Cardiac muscle cell (in vitro differentiated cells and primary cell): ENCODE data around the gene SV2C. TPM values are rescaled to one million over a fixed set of nuclear protein-coding genes. Genes with fewer than 3 reads are reported as not detected.
A peak's percentile ranks its signal among the peaks of the same experiment; 100 is the strongest.

Experiments used
- DNase-seq, 2 donors: peaks; one replicate each; pipeline versions ENCODE4 v3.0.0 to v3.0.0-alpha.2; 2010 to 2017; ENCODE audit warnings: low read depth in 1 of 2, low spot score in 1 of 2
- H3K27ac ChIP-seq: fragments of 200-600 bp; sonication (generic); 2 replicates; pipeline ENCODE4 v1.5.1; 2016
- H3K27me3 ChIP-seq: fragments of 200-600 bp; sonication (generic); 2 replicates; pipeline ENCODE4 v1.6.0; 2016; ENCODE audit warnings: control low read depth
- H3K36me3 ChIP-seq: fragments of 200-600 bp; sonication (generic); 2 replicates; pipeline ENCODE4 v1.5.1; 2016; ENCODE audit warnings: control low read depth
- H3K4me1 ChIP-seq: fragments of 200-600 bp; sonication (generic); 2 replicates; pipeline ENCODE4 v1.8.1; 2017; ENCODE audit warnings: low read depth, mild to moderate bottlenecking, mixed run types
- H3K4me3 ChIP-seq: fragments of 200-600 bp; sonication (generic); 2 replicates; pipeline ENCODE4 v1.5.1; 2016; ENCODE audit warnings: mild to moderate bottlenecking
- H3K9me3 ChIP-seq: fragments of 200-600 bp; sonication (generic); 2 replicates; pipeline ENCODE4 v1.5.1; 2017; ENCODE audit warnings: low read depth, mild to moderate bottlenecking, control low read depth
- CTCF ChIP-seq: IDR thresholded peaks from 2 replicates; pipeline ENCODE4 v1.5.1; 2012; ENCODE audit warnings: low read depth, mild to moderate bottlenecking, low read length
- polyA plus RNA-seq: library from polyadenylated mRNA; unstranded; fragments of >200 nt; fragmentation: Nextera tagmentation; extraction: Ambion mirVana; gene quantifications from 2 replicates; pipeline ENCODE4 v1.2.1, GENCODE V29; 2016
- total RNA-seq: library from RNA; depleted of rRNA; stranded (reverse); fragments of >200 nt; gene quantifications from 2 replicates; pipeline ENCODE4 v1.2.3, GENCODE V29; 2016

SV2C gene
- total and polyA plus RNA-seq, 2 experiments from 2014 or later, result 0.13 to 0.24 TPM

DNA sequence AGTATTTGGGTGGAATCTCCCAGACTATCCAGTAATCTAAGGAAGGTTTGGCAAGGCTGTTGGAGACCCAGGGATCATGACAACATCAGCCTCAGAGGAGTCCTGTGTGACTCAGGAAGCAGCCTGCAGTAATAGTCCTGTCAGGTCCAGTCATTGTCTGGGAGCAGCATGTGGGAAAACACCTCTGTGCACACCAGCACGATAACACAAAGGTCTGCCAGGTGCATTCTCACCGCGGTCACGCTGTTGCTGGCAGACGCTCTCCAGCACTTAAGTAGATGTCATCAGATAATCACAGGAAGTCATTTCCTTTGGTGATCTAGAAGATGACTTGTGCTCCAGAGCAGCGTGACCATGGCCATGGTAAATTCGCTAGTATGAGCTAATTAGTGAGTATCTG is 220.7 kb downstream of the SV2C start:
- Histone ChIP-seq H3K36me3 (no peaks in the 10 kb centered on the region), H3K4me1 (no peaks in the 10 kb centered on the region), H3K4me3 (no peak overlapping the region), H3K27ac (no peak overlapping the region), H3K27me3 (no peaks in the 10 kb centered on the region), H3K9me3 (no peaks in the 10 kb centered on the region)
- no peak for DNase-seq
- no peak for TF ChIP-seq CTCF

DNA sequence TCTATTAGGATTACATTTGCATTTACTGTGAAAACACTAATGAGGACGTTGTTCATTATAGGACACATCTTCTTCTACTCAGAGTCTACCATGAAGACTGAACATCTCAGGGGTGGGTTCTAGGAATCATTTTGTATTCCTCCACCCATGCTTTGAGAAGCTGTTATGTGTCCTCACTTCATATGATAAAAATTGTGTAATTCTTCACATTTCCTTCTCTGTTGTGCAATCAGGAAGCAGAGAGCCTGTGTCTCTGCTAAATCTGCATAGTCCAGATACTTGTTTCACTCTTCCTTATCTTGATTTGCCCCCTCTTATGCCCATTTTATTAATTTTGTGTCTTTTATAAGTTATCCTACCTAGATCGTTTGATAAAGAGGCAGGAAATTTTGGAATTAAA is 222.1 kb downstream of the SV2C start:
- Histone ChIP-seq H3K27me3 (no peaks in the 10 kb centered on the region), H3K4me1 (no peaks in the 10 kb centered on the region), H3K36me3 (no peaks in the 10 kb centered on the region), H3K4me3 (no peak overlapping the region), H3K27ac (no peak overlapping the region), H3K9me3 (no peaks in the 10 kb centered on the region)
- DNase-seq, result peak in 1 of 2 donors; percentile 53
- no peak for TF ChIP-seq CTCF

- H3K9me3 ChIP-seq, result no peaks in the 10 kb centered on the region
- H3K4me1 ChIP-seq, result no peaks in the 10 kb centered on the region
- no peak for TF ChIP-seq CTCF
- DNase-seq, result peak in 1 of 2 donors; percentile 6
- H3K27me3 ChIP-seq, result no peaks in the 10 kb centered on the region
- H3K36me3 ChIP-seq, result no peaks in the 10 kb centered on the region
- H3K27ac ChIP-seq, result no peak overlapping the region
- H3K4me3 ChIP-seq, result no peak overlapping the region
These were observed 222.6 kb downstream of the SV2C start for GRCh38 chr5:76305775-76306174.

DNA sequence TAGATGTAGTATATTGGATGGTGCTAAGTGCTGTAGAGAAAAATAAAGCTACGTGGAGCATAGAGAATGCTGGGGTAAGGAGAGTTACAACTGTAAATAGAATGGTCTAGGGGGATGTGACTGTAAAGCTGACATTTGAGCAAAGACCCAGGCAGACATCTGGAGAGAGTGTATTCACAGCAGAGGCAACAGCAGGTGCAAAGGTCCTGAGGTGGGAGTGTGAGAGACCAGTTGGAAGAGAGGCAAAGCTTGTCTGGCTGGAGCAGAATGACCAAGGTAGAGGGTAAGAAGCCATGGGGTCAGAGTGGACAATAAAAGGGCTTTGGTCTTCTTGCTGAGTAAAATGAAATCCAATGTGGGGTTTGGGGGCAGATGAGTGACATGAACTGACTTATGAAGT is 227.0 kb downstream of the SV2C start:
- no peak overlapping the region for H3K27ac ChIP-seq
- DNase-seq, result no peak
- H3K4me3 ChIP-seq, result no peak overlapping the region
- no peaks in the 10 kb centered on the region for H3K4me1 ChIP-seq
- no peaks in the 10 kb centered on the region for H3K27me3 ChIP-seq
- no peaks in the 10 kb centered on the region for H3K36me3 ChIP-seq
- no peak for TF ChIP-seq CTCF
- H3K9me3 ChIP-seq, result no peaks in the 10 kb centered on the region

GRCh38 chr5:76312783-76313182 is 229.6 kb downstream of the SV2C start:
- no peak overlapping the region for H3K27ac ChIP-seq
- H3K27me3 ChIP-seq, result no peaks in the 10 kb centered on the region
- H3K4me3 ChIP-seq, result no peak overlapping the region
- no peak for DNase-seq
- H3K9me3 ChIP-seq, result no peaks in the 10 kb centered on the region
- H3K36me3 ChIP-seq, result no peaks in the 10 kb centered on the region
- no peak for TF ChIP-seq CTCF
- H3K4me1 ChIP-seq, result no peaks in the 10 kb centered on the region

DNA sequence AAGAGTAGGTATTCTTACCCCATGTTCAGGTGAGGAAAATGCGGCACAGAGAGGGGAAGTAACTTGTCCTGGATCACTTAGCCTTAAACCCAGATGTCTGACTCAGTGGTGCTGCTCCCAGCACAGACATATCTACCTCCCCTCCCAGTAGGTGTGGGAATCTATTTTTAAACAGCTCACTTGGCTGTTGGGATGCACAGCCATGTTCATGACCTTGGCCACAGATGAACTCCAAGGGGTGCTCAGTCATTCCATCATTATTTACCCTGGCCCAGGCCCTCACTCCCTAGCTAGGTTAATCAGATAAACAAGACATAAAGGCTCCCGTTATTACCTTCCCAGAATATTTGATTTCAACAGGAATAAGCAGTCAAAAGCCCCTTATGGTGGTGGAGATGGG is 231.5 kb downstream of the SV2C start:
- H3K9me3 ChIP-seq, result no peaks in the 10 kb centered on the region
- no peak for DNase-seq
- H3K4me3 ChIP-seq, result no peak overlapping the region
- H3K4me1 ChIP-seq, result no peaks in the 10 kb centered on the region
- no peak for TF ChIP-seq CTCF
- no peak overlapping the region for H3K27ac ChIP-seq
- H3K36me3 ChIP-seq, result no peaks in the 10 kb centered on the region
- no peaks in the 10 kb centered on the region for H3K27me3 ChIP-seq
